ENCODE measurements around the gene MAGEA4.

The MAGEA4 gene

DNA sequence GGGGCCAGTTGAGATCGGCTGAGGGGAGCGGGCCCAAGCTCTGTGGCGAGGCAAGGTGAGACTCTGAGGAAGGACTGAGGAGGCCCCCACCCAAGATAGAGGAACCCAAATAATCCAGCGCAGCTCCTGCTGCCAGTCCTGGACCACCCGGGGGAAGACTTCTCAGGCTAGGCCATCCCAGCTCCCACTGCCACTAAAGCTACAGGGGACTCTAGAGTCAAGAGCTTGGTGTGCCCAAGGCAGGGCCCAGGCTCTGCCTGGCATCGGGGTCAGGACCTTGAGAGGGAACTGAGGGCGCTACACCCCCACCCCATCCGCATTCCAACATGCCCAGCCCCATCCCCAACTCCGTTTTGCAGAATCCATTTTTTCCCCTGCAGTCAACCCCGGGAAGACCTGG lies 8.6 kb downstream of the MAGEA4 start:
- no peak for DNase-seq (ENCODE audit: low read depth, low spot score)
- ChIA-PET POLR2A (no interaction called here), CTCF (no interaction called here)
- TF ChIP-seq, protein P1, sequence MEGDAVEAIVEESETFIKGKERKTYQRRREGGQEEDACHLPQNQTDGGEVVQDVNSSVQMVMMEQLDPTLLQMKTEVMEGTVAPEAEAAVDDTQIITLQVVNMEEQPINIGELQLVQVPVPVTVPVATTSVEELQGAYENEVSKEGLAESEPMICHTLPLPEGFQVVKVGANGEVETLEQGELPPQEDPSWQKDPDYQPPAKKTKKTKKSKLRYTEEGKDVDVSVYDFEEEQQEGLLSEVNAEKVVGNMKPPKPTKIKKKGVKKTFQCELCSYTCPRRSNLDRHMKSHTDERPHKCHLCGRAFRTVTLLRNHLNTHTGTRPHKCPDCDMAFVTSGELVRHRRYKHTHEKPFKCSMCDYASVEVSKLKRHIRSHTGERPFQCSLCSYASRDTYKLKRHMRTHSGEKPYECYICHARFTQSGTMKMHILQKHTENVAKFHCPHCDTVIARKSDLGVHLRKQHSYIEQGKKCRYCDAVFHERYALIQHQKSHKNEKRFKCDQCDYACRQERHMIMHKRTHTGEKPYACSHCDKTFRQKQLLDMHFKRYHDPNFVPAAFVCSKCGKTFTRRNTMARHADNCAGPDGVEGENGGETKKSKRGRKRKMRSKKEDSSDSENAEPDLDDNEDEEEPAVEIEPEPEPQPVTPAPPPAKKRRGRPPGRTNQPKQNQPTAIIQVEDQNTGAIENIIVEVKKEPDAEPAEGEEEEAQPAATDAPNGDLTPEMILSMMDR (IDR thresholded peaks at IDR 0.05; ENCODE audit: insufficient read depth, low read length, missing control alignments) = no peak
- H3K4me3 ChIP-seq (ENCODE audit: low read depth, low read length) = no peak overlapping the region

DNA sequence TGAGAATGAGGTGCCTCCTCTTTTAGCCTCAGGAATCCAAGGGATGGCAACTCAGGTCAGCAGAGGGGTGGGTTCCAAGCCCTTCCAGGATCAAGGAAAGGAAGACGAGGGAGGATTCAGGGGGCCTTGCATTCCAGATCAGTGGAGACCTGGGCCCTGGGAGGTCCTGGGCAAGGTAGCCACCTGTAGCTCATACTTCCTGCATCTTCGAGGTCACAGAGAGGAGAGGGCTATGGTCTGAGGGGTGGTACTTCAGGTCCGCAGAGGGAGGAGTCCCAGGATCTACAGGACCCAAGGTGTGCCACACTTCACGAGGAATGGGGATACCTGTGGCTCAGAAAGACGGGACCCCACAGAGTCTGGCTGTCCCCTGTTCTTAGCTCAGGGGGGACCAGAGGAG lies 9.2 kb downstream of the MAGEA4 start:
- CTCF ChIA-PET = no interaction called here
- H3K4me3 ChIP-seq (ENCODE audit: low read depth, low read length) = no peak overlapping the region
- no peak for DNase-seq (ENCODE audit: low read depth, low spot score)
- TF ChIP-seq, protein P1 (IDR thresholded peaks at IDR 0.05; ENCODE audit: insufficient read depth, low read length, missing control alignments) = no peak
- POLR2A ChIA-PET = no interaction called here

DNA sequence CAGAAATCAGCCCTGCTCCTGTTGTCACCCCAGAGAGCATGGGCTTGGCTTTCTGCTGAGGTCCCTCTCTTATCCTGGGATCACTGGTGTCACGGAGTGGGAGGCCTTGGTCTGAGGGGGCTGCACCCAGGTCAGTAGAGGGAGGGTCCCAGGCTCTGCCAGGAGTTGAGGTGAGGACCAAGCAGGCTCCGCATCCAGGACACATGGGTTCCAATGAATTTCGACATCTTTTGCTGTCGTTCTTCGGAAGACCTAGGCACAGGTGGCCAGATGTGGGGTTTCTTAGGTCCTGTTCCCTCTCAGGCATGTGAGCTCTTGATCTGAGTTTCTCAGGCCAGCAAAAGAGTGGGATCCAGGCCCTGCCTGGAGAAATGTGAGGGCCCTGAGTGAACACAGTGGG lies 10.0 kb downstream of the MAGEA4 start:
- CTCF ChIA-PET = no interaction called here
- H3K4me3 ChIP-seq (ENCODE audit: low read depth, low read length) = no peak overlapping the region
- POLR2A ChIA-PET = no interaction called here
- no peak for DNase-seq (ENCODE audit: low read depth, low spot score)
- TF ChIP-seq, protein P1 (IDR thresholded peaks at IDR 0.05; ENCODE audit: insufficient read depth, low read length, missing control alignments) = no peak

DNA sequence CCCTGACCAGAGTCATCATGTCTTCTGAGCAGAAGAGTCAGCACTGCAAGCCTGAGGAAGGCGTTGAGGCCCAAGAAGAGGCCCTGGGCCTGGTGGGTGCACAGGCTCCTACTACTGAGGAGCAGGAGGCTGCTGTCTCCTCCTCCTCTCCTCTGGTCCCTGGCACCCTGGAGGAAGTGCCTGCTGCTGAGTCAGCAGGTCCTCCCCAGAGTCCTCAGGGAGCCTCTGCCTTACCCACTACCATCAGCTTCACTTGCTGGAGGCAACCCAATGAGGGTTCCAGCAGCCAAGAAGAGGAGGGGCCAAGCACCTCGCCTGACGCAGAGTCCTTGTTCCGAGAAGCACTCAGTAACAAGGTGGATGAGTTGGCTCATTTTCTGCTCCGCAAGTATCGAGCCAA lies 11.0 kb downstream of the MAGEA4 start:
- no peak overlapping the region for H3K4me3 ChIP-seq (ENCODE audit: low read depth, low read length)
- DNase-seq (ENCODE audit: low read depth, low spot score) = no peak
- TF ChIP-seq, protein P1 (IDR thresholded peaks at IDR 0.05; ENCODE audit: insufficient read depth, low read length, missing control alignments) = no peak
- ChIA-PET POLR2A (no interaction called here), CTCF (no interaction called here)

DNA sequence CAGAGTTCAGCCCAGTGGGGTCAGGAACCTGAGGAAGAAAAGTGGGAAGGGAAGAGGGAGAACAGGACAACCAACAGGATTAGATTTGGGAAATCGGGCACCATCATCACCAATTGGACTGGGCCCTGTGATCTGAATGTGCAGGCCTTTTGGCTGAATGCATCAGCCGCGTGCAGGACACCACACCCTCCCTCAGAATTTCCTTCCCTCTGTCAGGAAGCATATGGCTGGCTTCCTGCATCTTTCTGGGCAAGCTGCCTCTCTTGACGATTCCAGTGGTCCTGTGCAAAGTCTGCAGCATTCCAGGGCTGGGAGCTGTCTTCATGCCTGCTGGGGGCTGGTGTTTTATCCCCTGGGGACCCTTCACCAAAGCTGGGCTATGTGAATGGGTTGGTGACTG lies 16.4 kb downstream of the MAGEA4 start:
- ChIA-PET CTCF (no interaction called here), POLR2A (no interaction called here)
- TF ChIP-seq, protein P1 (IDR thresholded peaks at IDR 0.05; ENCODE audit: insufficient read depth, low read length, missing control alignments) = no peak
- no peak overlapping the region for H3K4me3 ChIP-seq (ENCODE audit: low read depth, low read length)
- no peak for DNase-seq (ENCODE audit: low read depth, low spot score)

DNA sequence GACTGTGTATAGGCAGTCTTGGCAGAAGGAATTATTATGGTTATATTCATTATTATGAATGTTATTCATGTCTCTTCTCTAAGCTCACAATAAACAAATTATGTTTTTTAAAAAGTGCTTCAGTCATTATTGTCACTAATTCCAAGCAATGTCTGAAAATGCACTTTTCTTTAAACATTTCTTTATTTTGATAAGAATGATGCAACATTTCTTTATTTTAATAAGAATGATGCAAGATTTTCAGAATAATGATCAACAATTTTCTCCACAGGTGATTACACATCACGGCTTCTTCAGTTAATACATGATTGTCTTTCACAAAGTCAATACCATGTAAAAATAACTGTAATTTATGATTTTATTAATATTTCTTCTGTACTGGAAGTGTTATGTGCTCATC lies 22.7 kb downstream of the MAGEA4 start:
- no peak overlapping the region for H3K4me3 ChIP-seq (ENCODE audit: low read depth, low read length)
- ChIA-PET POLR2A (no interaction called here), CTCF (no interaction called here)
- no peak for DNase-seq (ENCODE audit: low read depth, low spot score)
- TF ChIP-seq, protein P1 (IDR thresholded peaks at IDR 0.05; ENCODE audit: insufficient read depth, low read length, missing control alignments) = no peak
